NCI-H226 (cell line): Measurements from ENCODE around the gene ABT1.

ENCODE experiments used
- DNase-seq: peaks from one replicate; pipeline ENCODE4 v3.0.0-alpha.2; 2015

ABT1 gene

DNA sequence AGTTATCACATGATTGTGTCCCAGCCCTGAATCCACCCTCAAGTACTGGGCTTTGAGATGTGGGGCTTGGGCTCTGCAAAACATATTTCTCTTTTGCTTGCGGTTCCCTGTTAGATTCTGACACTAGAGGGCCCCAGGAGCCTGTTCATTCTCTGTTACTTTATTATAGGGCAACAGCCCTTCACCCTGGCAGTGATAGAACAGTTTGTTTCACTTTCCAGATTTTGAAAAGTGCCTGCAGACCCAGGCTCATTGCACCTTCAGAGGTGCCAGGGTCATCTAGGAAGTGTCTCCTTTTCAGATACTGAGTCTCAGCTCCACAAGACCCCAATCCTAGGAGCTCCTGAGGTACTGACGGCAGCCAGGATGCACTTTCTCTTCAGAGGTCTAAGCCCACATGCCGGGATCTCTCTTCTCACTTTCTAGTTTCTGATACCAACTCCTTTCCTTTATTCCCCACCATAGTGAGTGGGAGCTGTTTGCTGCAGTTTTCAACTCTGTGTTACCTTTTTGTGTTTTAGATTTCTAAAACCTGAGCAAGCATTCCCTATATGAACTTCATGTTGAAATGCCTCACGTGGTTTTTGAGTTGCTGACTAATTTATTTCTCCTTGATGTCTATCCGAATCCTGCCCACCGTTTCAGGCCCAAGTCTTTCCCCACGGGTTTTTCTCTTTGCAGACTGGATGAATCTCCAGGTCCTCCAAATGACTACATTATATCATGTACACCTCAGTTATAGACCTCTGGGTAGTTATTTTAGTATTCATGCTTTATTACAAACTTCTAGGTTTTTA is 10.9 kb downstream of the ABT1 start:
- DNase-seq, result peak; percentile 36

DNA sequence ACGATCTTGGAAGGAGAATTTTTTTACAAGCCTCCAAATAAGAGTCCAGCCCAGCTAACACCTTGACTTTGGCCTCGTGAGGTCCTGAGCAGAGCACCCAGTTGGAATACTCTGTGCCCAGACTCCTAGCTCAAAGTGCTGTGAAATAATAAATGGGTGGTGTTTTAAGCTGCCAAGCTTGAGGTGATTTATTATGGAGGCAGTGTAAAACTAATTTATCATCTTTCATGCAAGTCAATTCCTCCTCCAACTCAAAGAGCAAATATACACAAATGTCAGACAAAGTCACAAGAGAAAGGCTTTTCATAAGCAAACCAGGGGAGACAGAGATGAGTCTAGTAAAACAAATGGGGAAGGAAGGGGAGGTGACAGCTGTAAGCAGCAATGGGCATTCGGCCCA is 12.7 kb downstream of the ABT1 start:
- DNase-seq, result no peak

- DNase-seq, result no peak
These were observed 14.8 kb downstream of the ABT1 start for GRCh38 chr6:26611599-26611998.

GRCh38 chr6:26613201-26613600 is 16.4 kb downstream of the ABT1 start:
- DNase-seq, result no peak

GRCh38 chr6:26613689-26614683 is 17.2 kb downstream of the ABT1 start:
- no peak for DNase-seq

- DNase-seq, result no peak
These were observed 26.6 kb downstream of the ABT1 start for GRCh38 chr6:26623339-26623859.

GRCh38 chr6:26624557-26624956 is 27.8 kb downstream of the ABT1 start:
- DNase-seq, result no peak

GRCh38 chr6:26627843-26628242 is 31.1 kb downstream of the ABT1 start:
- no peak for DNase-seq

- no peak for DNase-seq
These were observed 32.6 kb downstream of the ABT1 start for GRCh38 chr6:26629359-26629758.

DNA sequence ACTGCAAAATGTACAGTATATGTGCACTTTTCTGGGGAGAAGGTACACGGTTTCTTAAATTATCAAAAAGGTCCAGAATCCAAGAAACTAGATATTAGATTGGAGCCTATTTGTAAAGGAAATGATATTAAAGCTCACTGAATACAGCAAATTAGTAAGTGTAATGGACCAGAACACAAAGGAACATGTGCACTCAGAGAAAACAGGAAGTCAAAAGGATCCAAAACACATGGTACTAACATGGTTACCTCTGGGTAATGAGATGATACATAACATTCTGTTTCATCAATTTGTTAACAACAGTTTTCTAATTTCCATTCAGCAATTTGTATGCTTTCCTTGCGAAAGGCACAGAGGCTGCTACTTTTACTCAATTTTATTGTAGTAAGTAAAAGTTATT is 44.1 kb downstream of the ABT1 start:
- no peak for DNase-seq

GRCh38 chr6:26646074-26646473 is 49.3 kb downstream of the ABT1 start:
- no peak for DNase-seq
